DOHH2 (cell line): ENCODE results near the gene MGMT.

Source experiments
- CTCF ChIP-seq: fragments of 200-600 bp; sonication (generic); IDR thresholded peaks from one replicate; pipeline ENCODE4 v1.5.1; 2014; ENCODE audit warnings: antibody characterized with exemption, mild to moderate bottlenecking, low read depth, low read length; ENCODE audit not compliant: poor library complexity, severe bottlenecking
- EZH2phosphoT487 ChIP-seq: fragments of 200-600 bp; sonication (generic); IDR thresholded peaks from 2 replicates; pipeline ENCODE4 v1.6.1; 2017; ENCODE audit warnings: borderline replicate concordance, mild to moderate bottlenecking, antibody characterized with exemption, low read length, moderate library complexity, mixed read lengths

- TF ChIP-seq CTCF (no peak), EZH2phosphoT487 (no peak)
Measured at GRCh38 chr10:129792141-129792540, 325.1 kb downstream of the MGMT start.
